Gastroesophageal sphincter (tissue), 3 donors: Measurements from ENCODE around the gene BCAR3.

ENCODE experiments used
- EP300 ChIP-seq: sonication (generic); formaldehyde crosslinking; IDR thresholded peaks from one replicate; pipeline ENCODE4 v1.6.1; 2017; ENCODE audit warnings: antibody characterized with exemption, mild to moderate bottlenecking
- POLR2A ChIP-seq, 2 donors: fragments of 450-650 bp; IDR thresholded peaks; one replicate each; pipeline ENCODE4 v1.6.1; 2017; ENCODE audit warnings: antibody characterized with exemption in 2 of 2, mild to moderate bottlenecking in 2 of 2, moderate library complexity in 1 of 2
- POLR2AphosphoS5 ChIP-seq: sonication (generic); formaldehyde crosslinking; IDR thresholded peaks from one replicate; pipeline ENCODE4 v1.6.1; 2017; ENCODE audit warnings: antibody characterized with exemption
- TF ChIP-seq, protein P1 (sequence below), 4 experiments: fragments of 200-600 bp in 2 of 4; fragments of 450-650 bp in 2 of 4; sonication (generic) in 1 of 4; IDR thresholded peaks; one replicate each; pipeline ENCODE4 v1.5.1; 2017 to 2019; ENCODE audit warnings: antibody characterized with exemption in 4 of 4, mild to moderate bottlenecking in 2 of 4, moderate library complexity in 2 of 4

DNA sequence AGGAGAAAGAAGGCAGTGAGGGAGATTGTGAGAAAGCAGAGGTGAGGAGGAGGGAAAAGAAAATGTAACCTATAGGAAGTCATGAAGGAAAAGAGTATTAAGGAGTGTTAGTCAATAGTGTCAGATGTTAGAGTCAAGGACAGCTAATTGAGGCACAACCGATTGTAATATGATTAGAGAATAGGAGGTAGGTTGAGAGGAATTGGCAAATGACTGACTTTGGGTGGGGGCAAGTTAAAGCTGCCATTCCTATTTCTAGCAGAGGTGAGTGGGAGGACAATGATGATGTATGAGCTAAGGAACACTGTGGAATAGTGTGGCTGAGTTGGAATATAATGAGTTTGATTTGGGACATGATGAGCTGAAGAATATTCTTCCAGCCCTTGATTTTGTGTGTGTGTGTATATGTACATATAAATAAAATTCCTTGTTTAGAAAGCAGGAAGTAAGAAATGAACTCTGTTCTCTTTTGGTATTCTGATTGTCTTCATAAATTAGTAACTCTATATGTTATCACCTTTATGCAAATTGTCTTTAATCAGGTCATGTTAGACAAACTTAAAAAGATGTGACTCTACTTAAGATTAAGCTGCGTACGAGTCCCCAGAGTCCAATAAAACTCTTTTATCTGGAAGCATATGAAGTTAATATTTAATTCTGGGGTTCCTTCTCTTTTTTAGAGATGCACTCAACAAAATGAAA lies 135.3 kb downstream of the BCAR3 start:
- TF ChIP-seq, protein P1, sequence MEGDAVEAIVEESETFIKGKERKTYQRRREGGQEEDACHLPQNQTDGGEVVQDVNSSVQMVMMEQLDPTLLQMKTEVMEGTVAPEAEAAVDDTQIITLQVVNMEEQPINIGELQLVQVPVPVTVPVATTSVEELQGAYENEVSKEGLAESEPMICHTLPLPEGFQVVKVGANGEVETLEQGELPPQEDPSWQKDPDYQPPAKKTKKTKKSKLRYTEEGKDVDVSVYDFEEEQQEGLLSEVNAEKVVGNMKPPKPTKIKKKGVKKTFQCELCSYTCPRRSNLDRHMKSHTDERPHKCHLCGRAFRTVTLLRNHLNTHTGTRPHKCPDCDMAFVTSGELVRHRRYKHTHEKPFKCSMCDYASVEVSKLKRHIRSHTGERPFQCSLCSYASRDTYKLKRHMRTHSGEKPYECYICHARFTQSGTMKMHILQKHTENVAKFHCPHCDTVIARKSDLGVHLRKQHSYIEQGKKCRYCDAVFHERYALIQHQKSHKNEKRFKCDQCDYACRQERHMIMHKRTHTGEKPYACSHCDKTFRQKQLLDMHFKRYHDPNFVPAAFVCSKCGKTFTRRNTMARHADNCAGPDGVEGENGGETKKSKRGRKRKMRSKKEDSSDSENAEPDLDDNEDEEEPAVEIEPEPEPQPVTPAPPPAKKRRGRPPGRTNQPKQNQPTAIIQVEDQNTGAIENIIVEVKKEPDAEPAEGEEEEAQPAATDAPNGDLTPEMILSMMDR (IDR thresholded peaks at IDR 0.05) = no peak
- TF ChIP-seq POLR2A (IDR thresholded peaks at IDR 0.05) = no peak
- TF ChIP-seq POLR2AphosphoS5 = no peak
- no peak for TF ChIP-seq EP300
